HCT116 (cell line): ENCODE data around the gene WHRN. TPM values are rescaled to one million over a fixed set of nuclear protein-coding genes. Genes with fewer than 3 reads are reported as not detected.

Experiments
- ATAC-seq: fragments of 200-7000 bp; cut with Tn5 transposase; 2 replicates; pipeline ENCODE4 v1.9.1; 2020; ENCODE audit warnings: mild to moderate bottlenecking, moderate library complexity
- BruUV-seq: library from RNA; stranded (reverse); fragments of 400-500 nt; replicated peaks from 2 replicates; lab custom pipeline; 2021; lab: Mats Ljungman, UMichigan
- CTCF ChIA-PET: fragments of 300-600 bp; sonication (Branson Sonifier 250); formaldehyde crosslinking; loops from one replicate; lab custom pipeline; 2021; ENCODE audit warnings: antibody characterized with exemption; lab: Charles Lee
- POLR2A ChIA-PET: fragments of 300-600, 350-600 bp; sonication (Branson Sonifier 250); formaldehyde crosslinking; loops from one replicate; lab custom pipeline; 2021; ENCODE audit warnings: antibody characterized with exemption; lab: Charles Lee
- RAD21 ChIA-PET, 2 experiments: fragments of 300-600 bp; sonication (Branson Sonifier 250); formaldehyde crosslinking; loops; one replicate each; lab custom pipeline; 2023; ENCODE audit warnings: low total read pairs in 2 of 2; ENCODE audit not compliant: uncharacterized antibody in 2 of 2, unreplicated experiment in 2 of 2, low non-redundant PET in 1 of 2; lab: Charles Lee
- DNase-seq: peaks from one replicate; pipeline ENCODE4 v3.0.0-alpha.2; 2010; ENCODE audit warnings: low read depth, low spot score
- H2AFZ ChIP-seq: fragments of 200-600 bp; shearing (Covaris generic), sonication (generic); 2 replicates; pipeline ENCODE4 v1.6.1; 2017; ENCODE audit warnings: low read depth, mixed run types, mixed read lengths, antibody characterized with exemption, low read length; ENCODE audit not compliant: poor library complexity, severe bottlenecking
- H3K27ac ChIP-seq: 2 replicates; pipeline ENCODE4 v1.5.1; 2012; ENCODE audit warnings: low read depth, low read length
- H3K27me3 ChIP-seq: fragments of 200-600 bp; sonication (generic); 2 replicates; pipeline ENCODE4 v1.6.1; 2016; ENCODE audit warnings: mixed run types, low read length, mixed read lengths; ENCODE audit not compliant: insufficient read depth
- H3K36me3 ChIP-seq, 2 experiments: fragments of 200-500 bp in 1 of 2; fragments of 200-600 bp in 1 of 2; sonication (Bioruptor generic) in 1 of 2; sonication (generic) in 1 of 2; 2 replicates each; pipeline versions ENCODE4 v1.5.1 to v1.6.1; 2014 to 2016; ENCODE audit warnings: low read length in 2 of 2, inconsistent platforms in 1 of 2, mixed read lengths in 1 of 2, mixed run types in 1 of 2; ENCODE audit not compliant: insufficient read depth in 2 of 2, control insufficient read depth in 1 of 2
- H3K4me1 ChIP-seq, 2 experiments: fragments of 200-600 bp in 1 of 2; sonication (generic) in 1 of 2; 2 replicates each; pipeline versions ENCODE4 v1.5.1 to v1.6.1; 2012 to 2017; ENCODE audit warnings: low read length in 2 of 2, inconsistent platforms in 1 of 2, mild to moderate bottlenecking in 1 of 2, mixed read lengths in 1 of 2, mixed run types in 1 of 2, moderate library complexity in 1 of 2; ENCODE audit not compliant: insufficient read depth in 2 of 2, control insufficient read depth in 1 of 2
- H3K4me2 ChIP-seq: fragments of 200-600 bp; sonication (generic); 2 replicates; pipeline ENCODE4 v1.6.1; 2017; ENCODE audit warnings: mixed run types, low read length, mixed read lengths
- H3K4me3 ChIP-seq, 2 experiments: fragments of 200-600 bp in 1 of 2; sonication (generic) in 1 of 2; replicated peaks in 1 of 2; 2 replicates each; pipeline ENCODE4 v1.5.1; 2011 to 2016; ENCODE audit warnings: low read length in 2 of 2, control low read depth in 1 of 2, low read depth in 1 of 2, mild to moderate bottlenecking in 1 of 2, mixed read lengths in 1 of 2, mixed run types in 1 of 2
- H3K79me2 ChIP-seq: fragments of 200-600 bp; sonication (generic); 2 replicates; pipeline ENCODE4 v1.6.1; 2017; ENCODE audit warnings: mild to moderate bottlenecking, mixed run types, low read length, moderate library complexity, mixed read lengths; ENCODE audit not compliant: insufficient read depth
- H3K9ac ChIP-seq: fragments of 200-600 bp; sonication (generic); 2 replicates; pipeline ENCODE4 v1.6.1; 2016; ENCODE audit warnings: low read length, mixed read lengths
- H3K9me2 ChIP-seq: fragments of 200-600 bp; sonication (generic), shearing (Covaris generic); 2 replicates; pipeline ENCODE4 v1.6.1; 2017; ENCODE audit warnings: mixed run types, mild to moderate bottlenecking, moderate library complexity; ENCODE audit not compliant: insufficient read depth
- H3K9me3 ChIP-seq, 2 experiments: fragments of 200-500 bp in 1 of 2; fragments of 200-600 bp in 1 of 2; sonication (Bioruptor generic) in 1 of 2; sonication (generic) in 1 of 2; 2 replicates each; pipeline ENCODE4 v1.6.1; 2014 to 2017; ENCODE audit warnings: low read length in 2 of 2, mixed read lengths in 2 of 2, inconsistent platforms in 1 of 2, low read depth in 1 of 2, mild to moderate bottlenecking in 1 of 2, mixed run types in 1 of 2, moderate library complexity in 1 of 2; ENCODE audit not compliant: control insufficient read depth in 1 of 2, insufficient read depth in 1 of 2
- H4K20me1 ChIP-seq: fragments of 200-600 bp; sonication (generic), shearing (Covaris generic); 2 replicates; pipeline ENCODE4 v1.6.1; 2017; ENCODE audit warnings: mixed run types, mild to moderate bottlenecking, moderate library complexity; ENCODE audit not compliant: insufficient read depth
- ATF3 ChIP-seq: IDR thresholded peaks from 2 replicates; pipeline ENCODE4 v1.6.1; 2012
- CTCF ChIP-seq, 3 experiments: fragments of 200-600 bp in 1 of 3; sonication (generic) in 1 of 3; IDR thresholded peaks in 2 of 3; conservative IDR thresholded peaks in 1 of 3; 2 replicates each; pipeline ENCODE4 v1.5.1; 2012 to 2017; ENCODE audit warnings: low read depth in 2 of 3, low read length in 2 of 3, antibody characterized with exemption in 1 of 3, borderline replicate concordance in 1 of 3, control low read depth in 1 of 3, mild to moderate bottlenecking in 1 of 3, mixed read lengths in 1 of 3, mixed run types in 1 of 3, moderate library complexity in 1 of 3; ENCODE audit not compliant: insufficient read depth in 1 of 3
- ELF1 ChIP-seq: IDR thresholded peaks from 2 replicates; pipeline ENCODE4 v1.6.1; 2012; ENCODE audit warnings: low read depth, borderline replicate concordance
- EZH2 ChIP-seq: fragments of 200-600 bp; sonication (generic); IDR thresholded peaks from 2 replicates; pipeline ENCODE4 v1.6.1; 2017; ENCODE audit warnings: antibody characterized with exemption, mixed run types
- EZH2phosphoT487 ChIP-seq: fragments of 200-600 bp; IDR thresholded peaks from 2 replicates; pipeline ENCODE4 v1.6.1; 2018; ENCODE audit warnings: antibody characterized with exemption, borderline replicate concordance
- FOSL1 ChIP-seq: IDR thresholded peaks from 2 replicates; pipeline ENCODE4 v1.6.1; 2012; ENCODE audit warnings: low read depth
- MAX ChIP-seq: IDR thresholded peaks from 2 replicates; pipeline ENCODE4 v1.6.1; 2012
- POLR2AphosphoS5 ChIP-seq: IDR thresholded peaks from 2 replicates; pipeline ENCODE4 v1.6.1; 2011; ENCODE audit warnings: mild to moderate bottlenecking, low read depth, low read length, moderate library complexity
- REST ChIP-seq: IDR thresholded peaks from 2 replicates; pipeline ENCODE4 v1.6.1; 2012; ENCODE audit warnings: low read depth
- YY1 ChIP-seq: IDR thresholded peaks from 2 replicates; pipeline ENCODE4 v1.6.1; 2011; ENCODE audit warnings: low read length, low read depth, moderate library complexity, mild to moderate bottlenecking; ENCODE audit not compliant: insufficient replicate concordance; ENCODE audit errors: extremely low read depth
- ZBTB33 ChIP-seq: IDR thresholded peaks from 2 replicates; pipeline ENCODE4 v1.6.1; 2011; ENCODE audit warnings: mild to moderate bottlenecking, low read length, moderate library complexity; ENCODE audit not compliant: insufficient replicate concordance; ENCODE audit errors: extremely low read depth
- ZFX ChIP-seq: fragments of 450-650 bp; IDR thresholded peaks from 2 replicates; pipeline ENCODE4 v1.6.1; 2017
- ZNF274 ChIP-seq: fragments of 200-500 bp; sonication (Bioruptor generic); IDR thresholded peaks from 2 replicates; pipeline ENCODE4 v1.6.1; 2014; ENCODE audit warnings: mild to moderate bottlenecking, low read depth, low read length, inconsistent platforms
- intact Hi-C: fragments of 100-400 bp; cut with micrococcal nuclease; formaldehyde crosslinking; loops from 2 replicates; pipeline ENCODE4 v1.10.0; 2022
- total RNA-seq: library from RNA; stranded (reverse); gene quantifications from one replicate; pipeline ENCODE4 v1.2.1, GENCODE V29; 2021; ENCODE audit not compliant: unreplicated experiment

WHRN gene
- total RNA-seq, 1 experiment from 2014 or later: 12.8 TPM

- Histone ChIP-seq H3K4me2 (no peak overlapping the region), H3K27me3 (peaks cover 17% of the 10 kb centered on the region), H3K36me3 (no peaks in the 10 kb centered on the region), H3K4me3 (no peak overlapping the region), H3K9ac (no peak overlapping the region), H3K79me2 (no peaks in the 10 kb centered on the region), H2AFZ (no peak overlapping the region), H3K4me1 (peaks cover 0 to 14% of the 10 kb centered on the region in 2 experiments; a peak in 2 of 4 replicates), H3K27ac (no peak overlapping the region), H3K9me2 (no peaks in the 10 kb centered on the region), H3K9me3 (no peaks in the 10 kb centered on the region), H4K20me1 (no peaks in the 10 kb centered on the region)
- ChIA-PET POLR2A (interaction anchor here (1.0 kb wide), 1 partner anchor 75 kb away, joined by 3 read pairs; the partner anchor contains the start of gene ATP6V1G1), RAD21 (no interaction called here), CTCF (interaction anchor here (1.0 kb wide), 1 partner anchor 141 kb away, joined by 3 read pairs; no protein-coding TSS in a partner anchor)
- BruUV-seq: no TSS peak
- ATAC-seq: no peak
- intact Hi-C loops: no loop called here
- TF ChIP-seq YY1: no peak
- no peak for TF ChIP-seq MAX
- no peak for TF ChIP-seq ZFX
- TF ChIP-seq EZH2phosphoT487: no peak
- TF ChIP-seq ELF1: no peak
- TF ChIP-seq REST: no peak
- no peak for TF ChIP-seq ZNF274
- TF ChIP-seq CTCF (IDR thresholded peaks at IDR 0.05 in 2 of 3, conservative IDR thresholded peaks at IDR 0.05 in 1 of 3; ENCODE audit: borderline replicate concordance in 1 of 3, insufficient read depth in 1 of 3, low read depth in 2 of 3, low read length in 2 of 3): no peak
- TF ChIP-seq ATF3: no peak
- TF ChIP-seq ZBTB33: no peak
- TF ChIP-seq FOSL1: no peak
- TF ChIP-seq EZH2: no peak
- TF ChIP-seq POLR2AphosphoS5: no peak
- no peak for DNase-seq
Observed at GRCh38 chr9:114511978-114512874, 7.0 kb upstream of the WHRN start.
